ENCODE measurements around the gene LDAF1. TPM values are rescaled to one million over a fixed set of nuclear protein-coding genes. Genes with fewer than 3 reads are reported as not detected.
A peak's percentile ranks its signal among the peaks of the same experiment; 100 is the strongest.
"Not testable (repeated sequence)": the region's sequence is repeated elsewhere in the genome, so short reads cannot be mapped to it uniquely, and the experiment has no call there.

LDAF1 gene
- total RNA-seq, 1 donor from 2014 or later, result 46.6 TPM

GRCh38 chr16:21145738-21146137, 12.7 kb upstream of the LDAF1 start:
- TF ChIP-seq CTCF (IDR thresholded peaks at IDR 0.05), result no peak
- peaks cover 10% of the 10 kb centered on the region for H3K9me3 Mint-ChIP-seq (ENCODE audit: low read depth)
- peaks cover 25% of the 10 kb centered on the region for H3K27me3 Mint-ChIP-seq (ENCODE audit: low read depth)
- peaks cover 3% of the 10 kb centered on the region for H3K36me3 Mint-ChIP-seq (ENCODE audit: low read depth)
- no peak for DNase-seq (ENCODE audit: low spot score)
- H3K27ac Mint-ChIP-seq (ENCODE audit: unreplicated experiment), result no peak overlapping the region
- no peak overlapping the region for H3K4me3 Mint-ChIP-seq (ENCODE audit: unreplicated experiment)
- H3K4me1 Mint-ChIP-seq (ENCODE audit: low read depth), result peaks cover 4% of the 10 kb centered on the region

GRCh38 chr16:21150375-21151001, 8.0 kb upstream of the LDAF1 start, which contains the start of gene DNAH3:
Gene DNAH3, minus strand, starts transcription at chr16:21150846. Its CDS starts 527 bp downstream, at chr16:21150319.
- Mint-ChIP-seq H3K36me3 (ENCODE audit: low read depth) (no peaks in the 10 kb centered on the region), H3K4me3 (ENCODE audit: unreplicated experiment) (no peak within 1 kb of the TSS), H3K4me1 (ENCODE audit: low read depth) (peaks cover 4% of the 10 kb centered on the region), H3K27me3 (ENCODE audit: low read depth) (peaks cover 12% of the 10 kb centered on the region), H3K9me3 (ENCODE audit: low read depth) (no peaks in the 10 kb centered on the region), H3K27ac (ENCODE audit: unreplicated experiment) (no peak within 1 kb of the TSS)
- DNase-seq (ENCODE audit: low spot score), result no peak
- no peak for TF ChIP-seq CTCF (IDR thresholded peaks at IDR 0.05)

GRCh38 chr16:21152160-21153030, 6.1 kb upstream of the LDAF1 start:
- not testable (repeated sequence) for H3K36me3 Mint-ChIP-seq (ENCODE audit: low read depth); H3K9me3 Mint-ChIP-seq (ENCODE audit: low read depth); H3K27ac Mint-ChIP-seq (ENCODE audit: unreplicated experiment); H3K4me1 Mint-ChIP-seq (ENCODE audit: low read depth); H3K4me3 Mint-ChIP-seq (ENCODE audit: unreplicated experiment); DNase-seq (ENCODE audit: low spot score)
- peaks cover 12% of the 10 kb centered on the region for H3K27me3 Mint-ChIP-seq (ENCODE audit: low read depth)

DNA sequence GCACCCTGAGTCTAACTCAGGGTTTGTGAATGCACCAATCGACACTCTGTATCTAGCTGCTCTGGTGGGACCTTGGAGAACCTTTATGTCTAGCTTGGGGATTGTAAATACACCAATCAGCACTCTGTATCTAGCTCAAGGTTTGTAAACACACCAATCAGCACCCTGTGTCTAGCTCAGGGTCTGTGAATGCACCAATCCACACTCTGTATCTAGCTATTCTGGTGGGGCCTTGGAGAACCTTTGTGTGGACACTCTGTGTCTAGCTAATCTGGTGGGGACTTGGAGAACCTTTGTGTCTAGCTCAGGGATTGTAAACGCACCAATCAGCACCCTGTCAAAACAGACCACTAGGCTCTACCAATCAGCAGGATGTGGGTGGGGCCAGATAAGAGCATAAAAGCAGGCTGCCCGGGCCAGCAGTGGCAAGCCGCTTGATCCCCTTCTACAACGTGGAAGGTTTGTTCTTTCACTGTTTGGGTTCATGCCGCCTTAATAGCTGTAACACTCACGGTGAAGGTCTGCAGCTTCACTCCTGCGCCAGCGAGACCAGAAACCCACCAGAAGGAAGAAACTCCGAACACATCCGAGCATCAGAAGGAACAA, 5.2 kb upstream of the LDAF1 start:
- H3K27ac Mint-ChIP-seq (ENCODE audit: unreplicated experiment), result not testable (repeated sequence)

DNA sequence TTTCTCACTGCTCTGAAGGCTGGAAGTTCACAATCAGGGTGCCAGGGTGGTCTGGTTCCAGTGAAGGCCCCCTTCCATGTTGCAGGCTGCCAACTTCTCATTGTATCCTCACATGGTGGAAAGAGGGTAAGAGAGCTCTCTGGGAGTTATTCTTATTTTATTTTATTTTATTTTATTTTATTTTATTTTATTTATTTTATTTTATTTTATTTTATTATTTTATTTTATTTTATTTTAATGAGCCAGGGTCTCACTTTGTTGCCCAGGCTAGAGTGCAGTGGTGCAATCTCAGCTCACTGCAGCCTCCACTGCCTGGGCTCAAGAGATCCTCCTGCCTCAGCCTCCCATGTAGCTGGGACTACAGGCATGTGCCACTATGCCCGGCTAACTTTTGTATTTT, 2.5 kb upstream of the LDAF1 start:
- not testable (repeated sequence) for H3K27me3 Mint-ChIP-seq (ENCODE audit: low read depth); H3K27ac Mint-ChIP-seq (ENCODE audit: unreplicated experiment); H3K9me3 Mint-ChIP-seq (ENCODE audit: low read depth); DNase-seq (ENCODE audit: low spot score); H3K36me3 Mint-ChIP-seq (ENCODE audit: low read depth); H3K4me3 Mint-ChIP-seq (ENCODE audit: unreplicated experiment)
- peaks cover 35% of the 10 kb centered on the region for H3K4me1 Mint-ChIP-seq (ENCODE audit: low read depth)

More for the DNA sequence above, 5.2 kb upstream of the LDAF1 start:
- peaks cover 18% of the 10 kb centered on the region for H3K4me1 Mint-ChIP-seq (ENCODE audit: low read depth)
- not testable (repeated sequence) for DNase-seq (ENCODE audit: low spot score); H3K27me3 Mint-ChIP-seq (ENCODE audit: low read depth); H3K4me3 Mint-ChIP-seq (ENCODE audit: unreplicated experiment); H3K36me3 Mint-ChIP-seq (ENCODE audit: low read depth); H3K9me3 Mint-ChIP-seq (ENCODE audit: low read depth)

DNA sequence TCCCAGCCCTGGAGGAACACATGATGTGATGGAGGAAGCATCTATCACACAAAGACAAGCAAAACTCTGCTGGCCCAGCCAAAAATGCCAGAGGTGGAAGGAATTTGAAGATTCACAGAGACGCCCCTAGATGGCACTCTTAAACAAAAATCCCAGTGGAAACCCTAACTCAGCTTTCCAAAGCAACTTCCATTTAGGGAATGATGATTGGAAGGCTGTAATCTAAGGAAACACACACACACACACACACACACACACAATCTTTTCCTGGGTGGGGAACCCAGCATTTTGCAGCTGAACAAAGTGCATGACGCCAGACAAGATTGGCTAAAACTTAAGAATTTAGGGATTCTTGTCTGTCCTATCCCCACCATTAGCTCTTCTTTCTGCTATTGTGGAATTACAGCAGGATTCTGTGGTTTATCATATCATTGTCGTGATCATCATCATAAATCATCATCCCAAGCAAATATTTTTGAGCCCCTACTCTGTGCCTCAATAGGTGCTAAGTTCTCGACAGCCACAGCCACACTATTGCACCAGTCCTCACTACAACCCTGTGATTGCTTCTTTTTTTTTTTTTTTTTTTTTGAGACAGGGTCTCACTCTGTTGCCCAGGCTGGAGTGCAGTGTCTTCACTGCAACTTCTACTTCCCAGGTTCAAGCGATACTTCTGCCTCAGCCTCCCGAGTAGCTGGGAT, 1.6 kb upstream of the LDAF1 start:
- Mint-ChIP-seq H3K27me3 (ENCODE audit: low read depth) (no peaks in the 10 kb centered on the region), H3K4me1 (ENCODE audit: low read depth) (peaks cover 42% of the 10 kb centered on the region), H3K4me3 (ENCODE audit: unreplicated experiment) (no peak overlapping the region), H3K36me3 (ENCODE audit: low read depth) (peaks cover 5% of the 10 kb centered on the region), H3K27ac (ENCODE audit: unreplicated experiment) (no peak overlapping the region), H3K9me3 (ENCODE audit: low read depth) (no peaks in the 10 kb centered on the region)
- TF ChIP-seq CTCF (IDR thresholded peaks at IDR 0.05), result peak; percentile 82
- no peak for DNase-seq (ENCODE audit: low spot score)

Measured in chondrocyte (in vitro differentiated cells).